ENCODE results near the gene LRRC25. TPM values are rescaled to one million over a fixed set of nuclear protein-coding genes. Genes with fewer than 3 reads are reported as not detected.

The LRRC25 gene
- polyA plus RNA-seq, 1 donor (not counting 4 experiments of a cell fraction or from before 2014, with no cell fraction given), result not detected

GRCh38 chr19:18446145-18446810 lies 48.9 kb upstream of the LRRC25 start:
- H3K9me3 ChIP-seq (ENCODE audit: control insufficient read depth, low read depth, low read length), result no peaks in the 10 kb centered on the region
- H3K9me1 ChIP-seq (ENCODE audit: control insufficient read depth, extremely low read depth, insufficient read depth, low read length), result peaks cover 3% of the 10 kb centered on the region
- TF ChIP-seq CTCF (optimal IDR thresholded peaks at IDR 0.05 in 1 of 3, IDR thresholded peaks at IDR 0.05 in 1 of 3, conservative IDR thresholded peaks at IDR 0.05 in 1 of 3; ENCODE audit: extremely low read depth in 1 of 3, insufficient read depth in 2 of 3, low read length in 3 of 3) (no peak), EZH2 (IDR thresholded peaks at IDR 0.05; ENCODE audit: low read length) (no peak)
- no peak overlapping the region for H3K4me3 ChIP-seq (ENCODE audit: control insufficient read depth in 2 of 3, extremely low read depth in 1 of 3, insufficient read depth in 2 of 3, low read depth in 1 of 3, low read length in 3 of 3)
- H3K36me3 ChIP-seq (ENCODE audit: control insufficient read depth in 2 of 2, extremely low read depth in 1 of 2, insufficient read depth in 2 of 2, low read length in 2 of 2), result peaks cover 47 to 59% of the 10 kb centered on the region in 2 experiments
- no peak overlapping the region for H3K27ac ChIP-seq (ENCODE audit: control insufficient read depth, insufficient read depth, low read length)
- H3K27me3 ChIP-seq (ENCODE audit: control insufficient read depth, extremely low read depth, insufficient read depth, low read length), result no peaks in the 10 kb centered on the region
- DNase-seq (ENCODE audit: low read depth, low spot score), result no peak
- H2AFZ ChIP-seq (ENCODE audit: control insufficient read depth, low read length), result no peak overlapping the region
- peaks cover 7% of the 10 kb centered on the region for H3K4me1 ChIP-seq (ENCODE audit: control insufficient read depth, extremely low read depth, insufficient read depth, low read length)
- H4K20me1 ChIP-seq (ENCODE audit: control insufficient read depth, extremely low read depth, insufficient read depth, low read length), result no peaks in the 10 kb centered on the region
- no peak overlapping the region for H3K4me2 ChIP-seq (ENCODE audit: control insufficient read depth, extremely low read depth, insufficient read depth, low read depth, low read length)
- peaks cover 11% of the 10 kb centered on the region for H3K79me2 ChIP-seq (ENCODE audit: control insufficient read depth, insufficient read depth, low read length)
- dilution Hi-C loops (cut with MboI; ENCODE audit: extremely low pct_ligation_motif_present, low sequenced_read_pairs), result no loop called here
- no peak for FAIRE-seq
- H3K9ac ChIP-seq (ENCODE audit: control insufficient read depth, extremely low read depth, insufficient read depth, low read length), result no peak overlapping the region

- Histone ChIP-seq H2AFZ (ENCODE audit: control insufficient read depth, low read length) (no peak overlapping the region), H3K9me1 (ENCODE audit: control insufficient read depth, extremely low read depth, insufficient read depth, low read length) (peaks cover 7% of the 10 kb centered on the region), H3K4me3 (ENCODE audit: control insufficient read depth in 2 of 3, extremely low read depth in 1 of 3, insufficient read depth in 2 of 3, low read depth in 1 of 3, low read length in 3 of 3) (no peak overlapping the region), H3K36me3 (ENCODE audit: control insufficient read depth in 2 of 2, extremely low read depth in 1 of 2, insufficient read depth in 2 of 2, low read length in 2 of 2) (peaks cover 42 to 57% of the 10 kb centered on the region in 2 experiments), H3K4me1 (ENCODE audit: control insufficient read depth, extremely low read depth, insufficient read depth, low read length) (peaks cover 10% of the 10 kb centered on the region), H3K27ac (ENCODE audit: control insufficient read depth, insufficient read depth, low read length) (no peak overlapping the region), H3K9me3 (ENCODE audit: control insufficient read depth, low read depth, low read length) (no peaks in the 10 kb centered on the region), H4K20me1 (ENCODE audit: control insufficient read depth, extremely low read depth, insufficient read depth, low read length) (no peaks in the 10 kb centered on the region), H3K9ac (ENCODE audit: control insufficient read depth, extremely low read depth, insufficient read depth, low read length) (no peak overlapping the region), H3K79me2 (ENCODE audit: control insufficient read depth, insufficient read depth, low read length) (peaks cover 11% of the 10 kb centered on the region), H3K4me2 (ENCODE audit: control insufficient read depth, extremely low read depth, insufficient read depth, low read depth, low read length) (no peak overlapping the region), H3K27me3 (ENCODE audit: control insufficient read depth, extremely low read depth, insufficient read depth, low read length) (no peaks in the 10 kb centered on the region)
- DNase-seq (ENCODE audit: low read depth, low spot score) (no peak), FAIRE-seq (no peak)
- TF ChIP-seq CTCF (optimal IDR thresholded peaks at IDR 0.05 in 1 of 3, IDR thresholded peaks at IDR 0.05 in 1 of 3, conservative IDR thresholded peaks at IDR 0.05 in 1 of 3; ENCODE audit: extremely low read depth in 1 of 3, insufficient read depth in 2 of 3, low read length in 3 of 3), result no peak
- no peak for TF ChIP-seq EZH2 (IDR thresholded peaks at IDR 0.05; ENCODE audit: low read length)
- dilution Hi-C loops (cut with MboI; ENCODE audit: extremely low pct_ligation_motif_present, low sequenced_read_pairs), result no loop called here
Observed at GRCh38 chr19:18445262-18445948, 48.0 kb upstream of the LRRC25 start.

Measured in keratinocyte (primary cell).